Activated B cell treated with CpG ODN at 0.5 μM for 24 hours (primary cell): ENCODE data around the gene DOP1A. TPM values are rescaled to one million over a fixed set of nuclear protein-coding genes. Genes with fewer than 3 reads are reported as not detected.

ENCODE experiments used
- ATAC-seq: fragments of 200-7000 bp; cut with Tn5 transposase; one replicate; pipeline ENCODE4 v1.10.0; 2021; ENCODE audit warnings: low read depth, mild to moderate bottlenecking, moderate library complexity
- CTCF ChIA-PET: fragments of 350-600 bp; sonication (Branson Sonifier 250); formaldehyde crosslinking; loops from one replicate; lab custom pipeline; 2021; ENCODE audit warnings: antibody characterized with exemption; lab: Charles Lee
- POLR2A ChIA-PET: fragments of 350-600 bp; sonication (Branson Sonifier 250); formaldehyde crosslinking; loops from one replicate; lab custom pipeline; 2021; ENCODE audit warnings: antibody characterized with exemption; lab: Charles Lee
- DNase-seq: peaks from one replicate; pipeline ENCODE4 v3.0.0; 2022
- H3K27ac Mint-ChIP-seq: one replicate; pipeline ENCODE4 v1.8.0; 2020; ENCODE audit warnings: mixed read lengths
- H3K27me3 Mint-ChIP-seq: one replicate; pipeline ENCODE4 v1.8.0; 2021; ENCODE audit warnings: mixed read lengths
- H3K36me3 Mint-ChIP-seq: one replicate; pipeline ENCODE4 v1.8.0; 2021; ENCODE audit warnings: low read depth, mixed read lengths
- H3K4me1 Mint-ChIP-seq: one replicate; pipeline ENCODE4 v1.8.0; 2021; ENCODE audit warnings: mixed read lengths
- H3K4me3 Mint-ChIP-seq: one replicate; pipeline ENCODE4 v1.8.0; 2020; ENCODE audit warnings: mild to moderate bottlenecking, mixed read lengths
- H3K9me3 Mint-ChIP-seq: one replicate; pipeline ENCODE4 v1.8.0; 2020; ENCODE audit warnings: mixed read lengths
- intact Hi-C: fragments of 100-400 bp; cut with micrococcal nuclease; formaldehyde crosslinking; loops from one replicate; pipeline ENCODE4 v1.15.1; 2024
- total RNA-seq: library from RNA; stranded (reverse); gene quantifications from 2 replicates; pipeline ENCODE4 v1.2.3, GENCODE V29; 2022
- TF ChIP-seq, protein P1 (sequence below): fragments of 200-600 bp; IDR thresholded peaks from one replicate; pipeline ENCODE4 v1.8.0; 2022; ENCODE audit warnings: antibody characterized with exemption, mild to moderate bottlenecking

The DOP1A gene
- total RNA-seq, 1 donor from 2014 or later, result 30.8 TPM

DNA sequence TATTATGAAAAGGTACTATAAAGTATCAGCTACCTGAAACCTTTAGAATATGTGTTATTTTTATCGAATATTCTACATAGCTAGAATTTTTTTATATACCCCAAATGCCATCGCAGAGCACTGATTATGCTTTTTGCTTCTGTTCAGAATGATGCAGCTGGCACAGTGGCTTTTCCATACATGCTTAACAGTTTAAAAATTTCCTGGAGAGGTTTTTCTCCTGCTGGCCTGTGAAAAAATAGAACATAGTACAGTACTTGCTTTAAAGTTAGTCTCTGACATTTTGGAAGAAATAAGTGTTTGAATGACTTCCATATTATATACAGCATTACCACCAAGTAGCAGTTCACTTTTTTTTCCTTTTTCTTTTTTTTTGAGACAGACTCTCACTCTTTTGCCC is 5.3 kb downstream of the DOP1A start:
- Mint-ChIP-seq H3K27me3 (no peaks in the 10 kb centered on the region), H3K4me3 (no peak overlapping the region), H3K36me3 (peaks cover 6% of the 10 kb centered on the region), H3K4me1 (peaks cover 27% of the 10 kb centered on the region), H3K9me3 (no peaks in the 10 kb centered on the region), H3K27ac (no peak overlapping the region)
- CTCF ChIA-PET, result interaction anchor here (1.4 kb wide), 1 partner anchor 143 kb away, joined by 4 read pairs; no protein-coding TSS in a partner anchor
- POLR2A ChIA-PET, result no interaction called here
- TF ChIP-seq, protein P1, sequence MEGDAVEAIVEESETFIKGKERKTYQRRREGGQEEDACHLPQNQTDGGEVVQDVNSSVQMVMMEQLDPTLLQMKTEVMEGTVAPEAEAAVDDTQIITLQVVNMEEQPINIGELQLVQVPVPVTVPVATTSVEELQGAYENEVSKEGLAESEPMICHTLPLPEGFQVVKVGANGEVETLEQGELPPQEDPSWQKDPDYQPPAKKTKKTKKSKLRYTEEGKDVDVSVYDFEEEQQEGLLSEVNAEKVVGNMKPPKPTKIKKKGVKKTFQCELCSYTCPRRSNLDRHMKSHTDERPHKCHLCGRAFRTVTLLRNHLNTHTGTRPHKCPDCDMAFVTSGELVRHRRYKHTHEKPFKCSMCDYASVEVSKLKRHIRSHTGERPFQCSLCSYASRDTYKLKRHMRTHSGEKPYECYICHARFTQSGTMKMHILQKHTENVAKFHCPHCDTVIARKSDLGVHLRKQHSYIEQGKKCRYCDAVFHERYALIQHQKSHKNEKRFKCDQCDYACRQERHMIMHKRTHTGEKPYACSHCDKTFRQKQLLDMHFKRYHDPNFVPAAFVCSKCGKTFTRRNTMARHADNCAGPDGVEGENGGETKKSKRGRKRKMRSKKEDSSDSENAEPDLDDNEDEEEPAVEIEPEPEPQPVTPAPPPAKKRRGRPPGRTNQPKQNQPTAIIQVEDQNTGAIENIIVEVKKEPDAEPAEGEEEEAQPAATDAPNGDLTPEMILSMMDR, result no peak
- no peak for DNase-seq
- ATAC-seq, result no peak
- intact Hi-C loops, result loop anchor here (10.0 kb wide), 1 partner anchor 812 kb away; no protein-coding TSS in a partner anchor

DNA sequence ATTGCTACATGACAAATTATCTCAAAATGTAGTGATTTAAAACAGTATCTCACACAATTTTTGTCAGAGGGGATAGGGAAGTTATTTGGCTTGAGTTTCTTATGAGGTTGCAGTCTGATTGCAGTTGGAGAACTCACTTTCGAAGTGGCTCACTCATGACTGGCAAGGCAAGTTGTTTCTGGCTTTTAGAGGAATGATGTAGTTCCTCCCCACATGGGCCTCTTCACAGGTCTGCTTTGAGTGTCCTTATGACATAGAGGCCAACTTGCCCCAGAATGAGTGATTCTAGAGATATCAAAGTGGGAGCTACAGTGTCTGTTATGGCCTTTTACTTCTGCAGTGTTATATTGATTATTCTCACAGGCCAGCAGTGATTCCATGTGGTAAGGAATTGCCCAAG is 6.1 kb downstream of the DOP1A start:
- ATAC-seq, result no peak
- TF ChIP-seq, protein P1, result no peak
- Mint-ChIP-seq H3K27me3 (no peaks in the 10 kb centered on the region), H3K27ac (no peak overlapping the region), H3K4me1 (peaks cover 26% of the 10 kb centered on the region), H3K9me3 (no peaks in the 10 kb centered on the region), H3K36me3 (peaks cover 5% of the 10 kb centered on the region), H3K4me3 (no peak overlapping the region)
- POLR2A ChIA-PET, result interaction anchor here (0.6 kb wide), 1 partner anchor 152 kb away, joined by 5 read pairs; no protein-coding TSS in a partner anchor
- CTCF ChIA-PET, result no interaction called here
- DNase-seq, result no peak
- intact Hi-C loops, result loop anchor here (10.0 kb wide), 1 partner anchor 811 kb away; no protein-coding TSS in a partner anchor

DNA sequence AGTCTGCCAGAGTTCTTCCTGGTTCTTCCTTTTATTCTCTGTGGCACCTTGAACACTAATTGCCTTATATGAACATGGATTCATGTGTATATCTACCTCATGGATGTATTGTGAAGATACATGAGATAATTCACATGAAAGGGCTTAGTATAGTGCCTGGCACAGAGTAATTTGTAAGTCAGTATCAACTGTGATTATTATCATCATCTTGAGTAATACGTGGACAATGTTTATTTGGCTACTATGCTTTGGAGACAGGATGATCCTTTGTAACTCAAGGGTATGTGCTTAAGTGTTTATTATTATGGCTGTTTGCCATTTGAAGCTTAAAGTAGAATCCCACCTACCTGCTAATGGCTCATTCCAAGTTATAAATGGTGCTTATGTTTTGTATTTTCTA is 16.0 kb downstream of the DOP1A start:
- no peak overlapping the region for H3K27ac Mint-ChIP-seq
- H3K4me3 Mint-ChIP-seq, result no peak overlapping the region
- CTCF ChIA-PET, result interaction anchor here (1.1 kb wide), 1 partner anchor 18 kb away, joined by 3 read pairs; no protein-coding TSS in a partner anchor
- DNase-seq (no peak), ATAC-seq (no peak)
- H3K36me3 Mint-ChIP-seq, result peaks cover 8% of the 10 kb centered on the region
- peaks cover 21% of the 10 kb centered on the region for H3K4me1 Mint-ChIP-seq
- POLR2A ChIA-PET, result no interaction called here
- TF ChIP-seq, protein P1, result no peak
- no peaks in the 10 kb centered on the region for H3K27me3 Mint-ChIP-seq
- no peaks in the 10 kb centered on the region for H3K9me3 Mint-ChIP-seq
- intact Hi-C loops, result no loop called here

DNA sequence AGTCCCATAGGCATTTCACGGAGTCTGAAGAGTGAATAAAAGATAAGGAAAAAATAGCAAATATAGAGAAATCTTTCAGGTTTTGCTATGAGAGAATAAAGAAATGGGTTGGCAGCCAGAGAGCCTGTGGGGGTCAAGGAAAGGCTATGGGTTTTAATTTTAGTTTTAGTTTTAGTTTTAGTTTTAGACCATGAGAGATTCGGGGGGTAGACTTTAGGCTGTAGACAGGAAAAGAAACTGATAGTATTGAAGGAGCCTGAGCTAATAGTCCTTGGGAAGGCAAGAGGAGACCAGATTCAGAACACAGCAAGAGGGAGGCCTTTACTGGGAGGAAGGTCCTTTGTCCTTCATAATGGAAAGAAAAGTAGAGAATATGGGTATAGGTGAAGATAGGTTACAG is 19.3 kb downstream of the DOP1A start:
- ChIA-PET POLR2A (interaction anchor here (1.0 kb wide), 1 partner anchor 19 kb away, joined by 3 read pairs; the partner anchor contains the start of gene DOP1A), CTCF (no interaction called here)
- H3K36me3 Mint-ChIP-seq, result peaks cover 10% of the 10 kb centered on the region
- H3K27ac Mint-ChIP-seq, result no peak overlapping the region
- DNase-seq, result no peak
- intact Hi-C loops, result loop anchor here (2.0 kb wide), 1 partner anchor 20 kb away; the partner anchor contains the start of gene DOP1A
- TF ChIP-seq, protein P1, result no peak
- peaks cover 21% of the 10 kb centered on the region for H3K4me1 Mint-ChIP-seq
- no peak for ATAC-seq
- no peaks in the 10 kb centered on the region for H3K9me3 Mint-ChIP-seq
- H3K27me3 Mint-ChIP-seq, result no peaks in the 10 kb centered on the region
- H3K4me3 Mint-ChIP-seq, result peak overlapping the region; percentile 11

DNA sequence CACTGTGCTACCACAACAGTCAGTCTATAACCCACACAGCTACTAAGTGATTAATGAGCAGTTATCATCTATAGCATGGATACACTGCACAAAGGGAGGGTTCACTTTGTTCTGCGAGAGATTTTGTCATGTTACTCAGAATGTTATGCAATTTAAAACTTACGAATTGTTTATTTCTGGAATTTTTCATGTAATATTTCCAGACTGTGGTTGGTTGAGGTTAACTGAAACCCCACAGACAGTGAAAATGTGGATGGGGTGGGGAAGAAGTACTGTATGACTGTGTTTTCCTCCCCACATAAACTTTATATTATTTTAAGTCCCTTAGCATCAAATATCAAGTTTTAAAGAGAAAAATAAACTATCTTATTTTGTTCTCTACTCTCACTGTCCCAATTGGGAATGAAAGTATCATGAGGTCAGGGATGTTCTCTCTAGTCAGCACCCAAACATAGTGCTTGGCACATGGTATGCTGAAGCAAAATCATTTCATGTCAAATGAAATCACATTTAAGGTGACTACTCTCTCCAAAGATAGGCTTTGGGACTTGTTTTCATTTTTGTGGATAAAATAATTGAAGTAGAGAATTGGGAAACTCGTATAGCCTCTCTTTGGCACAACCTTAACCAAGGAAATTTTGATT is 25.4 kb downstream of the DOP1A start:
- ChIA-PET POLR2A (no interaction called here), CTCF (no interaction called here)
- Mint-ChIP-seq H3K27ac (no peak overlapping the region), H3K27me3 (no peaks in the 10 kb centered on the region), H3K36me3 (peaks cover 18% of the 10 kb centered on the region), H3K4me3 (no peak overlapping the region), H3K9me3 (peaks cover 2% of the 10 kb centered on the region), H3K4me1 (peaks cover 5% of the 10 kb centered on the region)
- no peak for ATAC-seq
- TF ChIP-seq, protein P1, result no peak
- no peak for DNase-seq
- intact Hi-C loops, result no loop called here
